Parathyroid adenoma (tissue), 2 donors: ENCODE measurements around the gene ARHGAP12.

Source experiments
- H2AFZ ChIP-seq: fragments of 300-600 bp; sonication (generic); one replicate; pipeline ENCODE4 v1.7.0; 2017; ENCODE audit warnings: antibody characterized with exemption, mild to moderate bottlenecking
- H3K27ac ChIP-seq: fragments of 300-600 bp; sonication (generic); one replicate; pipeline ENCODE4 v1.7.0; 2017
- H3K27me3 ChIP-seq: fragments of 300-600 bp; sonication (generic); one replicate; pipeline ENCODE4 v1.7.0; 2017; ENCODE audit warnings: low read length; ENCODE audit not compliant: control insufficient read depth, insufficient read depth
- H3K36me3 ChIP-seq: fragments of 300-600 bp; sonication (generic); one replicate; pipeline ENCODE4 v1.7.0; 2017; ENCODE audit warnings: low read length; ENCODE audit not compliant: control insufficient read depth, insufficient read depth
- H3K4me1 ChIP-seq: fragments of 300-600 bp; sonication (generic); one replicate; pipeline ENCODE4 v1.7.0; 2017; ENCODE audit warnings: control low read depth
- H3K4me2 ChIP-seq: fragments of 300-600 bp; sonication (generic); one replicate; pipeline ENCODE4 v1.7.0; 2017; ENCODE audit warnings: low read length
- H3K4me3 ChIP-seq: fragments of 300-600 bp; sonication (generic); one replicate; pipeline ENCODE4 v1.7.0; 2017; ENCODE audit warnings: low read depth, low read length
- H3K79me2 ChIP-seq: fragments of 300-600 bp; sonication (generic); one replicate; pipeline ENCODE4 v1.7.0; 2017; ENCODE audit warnings: control low read depth
- H3K9ac ChIP-seq: fragments of 300-600 bp; sonication (generic); one replicate; pipeline ENCODE4 v1.7.0; 2017; ENCODE audit warnings: mild to moderate bottlenecking
- H3K9me3 ChIP-seq: fragments of 300-600 bp; sonication (generic); one replicate; pipeline ENCODE4 v1.7.0; 2017; ENCODE audit warnings: low read length; ENCODE audit not compliant: control insufficient read depth
- CTCF ChIP-seq: fragments of 300-600 bp; sonication (generic); IDR thresholded peaks from one replicate; pipeline ENCODE4 v1.7.0; 2017; ENCODE audit warnings: antibody characterized with exemption, mild to moderate bottlenecking
- donor health status: primary hyperparathyroidism.

The ARHGAP12 gene

GRCh38 chr10:31759124-31759798, 169.4 kb downstream of the ARHGAP12 start:
- Histone ChIP-seq H3K4me2 (peak overlapping the region; percentile 56), H3K36me3 (no peaks in the 10 kb centered on the region), H3K79me2 (no peaks in the 10 kb centered on the region), H3K4me3 (peak overlapping the region; percentile 87), H3K9ac (peak overlapping the region; percentile 10), H2AFZ (peak overlapping the region; percentile 84), H3K27ac (peak overlapping the region; percentile 84), H3K4me1 (peaks cover 6% of the 10 kb centered on the region), H3K27me3 (no peaks in the 10 kb centered on the region), H3K9me3 (no peaks in the 10 kb centered on the region)
- no peak for TF ChIP-seq CTCF

- H3K9me3 ChIP-seq: no peaks in the 10 kb centered on the region
- no peaks in the 10 kb centered on the region for H3K79me2 ChIP-seq
- H3K27ac ChIP-seq: no peak overlapping the region
- H3K4me3 ChIP-seq: no peak overlapping the region
- H2AFZ ChIP-seq: no peak overlapping the region
- H3K4me1 ChIP-seq: peaks cover 6% of the 10 kb centered on the region
- TF ChIP-seq CTCF: no peak
- no peak overlapping the region for H3K4me2 ChIP-seq
- H3K36me3 ChIP-seq: no peaks in the 10 kb centered on the region
- H3K27me3 ChIP-seq: no peaks in the 10 kb centered on the region
- H3K9ac ChIP-seq: no peak overlapping the region
These were observed 170.1 kb downstream of the ARHGAP12 start for GRCh38 chr10:31758495-31758894.

- Histone ChIP-seq H2AFZ (peak overlapping the region; percentile 36), H3K9ac (no peak overlapping the region), H3K36me3 (no peaks in the 10 kb centered on the region), H3K4me3 (no peak overlapping the region), H3K4me1 (peaks cover 6% of the 10 kb centered on the region), H3K4me2 (no peak overlapping the region), H3K79me2 (no peaks in the 10 kb centered on the region), H3K27me3 (no peaks in the 10 kb centered on the region), H3K27ac (no peak overlapping the region), H3K9me3 (no peaks in the 10 kb centered on the region)
- TF ChIP-seq CTCF: no peak
These were observed 170.8 kb downstream of the ARHGAP12 start for GRCh38 chr10:31757831-31758230.

GRCh38 chr10:31757386-31757791, 171.2 kb downstream of the ARHGAP12 start:
- Histone ChIP-seq H2AFZ (peak overlapping the region; percentile 36), H3K4me3 (no peak overlapping the region), H3K27ac (no peak overlapping the region), H3K9me3 (no peaks in the 10 kb centered on the region), H3K4me1 (peaks cover 6% of the 10 kb centered on the region), H3K79me2 (no peaks in the 10 kb centered on the region), H3K9ac (no peak overlapping the region), H3K4me2 (no peak overlapping the region), H3K27me3 (no peaks in the 10 kb centered on the region), H3K36me3 (no peaks in the 10 kb centered on the region)
- no peak for TF ChIP-seq CTCF

- no peak for TF ChIP-seq CTCF
- Histone ChIP-seq H3K4me3 (no peak overlapping the region), H3K9me3 (no peaks in the 10 kb centered on the region), H2AFZ (no peak overlapping the region), H3K27me3 (no peaks in the 10 kb centered on the region), H3K79me2 (no peaks in the 10 kb centered on the region), H3K4me2 (no peak overlapping the region), H3K36me3 (no peaks in the 10 kb centered on the region), H3K27ac (no peak overlapping the region), H3K9ac (no peak overlapping the region), H3K4me1 (peaks cover 6% of the 10 kb centered on the region)
These were observed 171.9 kb downstream of the ARHGAP12 start for GRCh38 chr10:31756729-31757110.
